ENCODE measurements around the gene SLC35E1.

Gene SLC35E1

DNA sequence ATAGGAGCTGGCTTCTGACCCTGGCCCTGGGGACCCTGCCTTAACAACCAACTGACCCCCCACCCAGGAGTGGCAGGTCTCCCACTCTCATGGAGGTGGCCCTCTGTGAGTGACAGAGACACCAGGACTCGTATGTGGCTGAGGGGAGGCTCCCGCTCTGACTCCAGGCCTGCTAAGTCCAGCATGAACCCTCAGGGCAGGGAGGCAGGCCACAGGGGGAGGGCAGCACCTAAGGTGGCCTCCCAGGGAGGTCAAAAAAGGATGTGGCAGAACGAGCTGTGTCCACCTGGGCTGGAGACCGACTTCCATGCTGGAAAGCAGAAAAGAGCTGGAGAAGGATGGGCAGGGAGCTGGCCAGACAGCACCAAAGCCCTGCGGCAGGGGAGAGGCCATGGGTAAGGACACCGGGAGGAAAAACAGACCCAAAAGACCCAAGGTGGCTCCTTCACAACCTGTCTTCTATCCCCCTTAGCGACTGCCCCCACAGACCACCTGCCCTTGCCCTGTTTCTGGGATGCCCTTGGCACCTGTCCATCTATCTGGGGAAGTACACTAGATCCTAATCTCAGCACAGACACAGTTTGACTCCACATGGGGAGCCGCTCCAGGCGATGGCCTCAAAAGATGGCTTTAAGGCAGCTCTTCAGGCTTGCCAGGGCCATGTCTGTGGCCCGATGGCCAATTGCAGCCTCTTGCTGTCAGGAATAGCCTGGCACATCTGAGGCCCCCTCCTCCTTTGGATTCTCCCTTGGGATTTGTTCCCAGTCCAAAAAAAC is 10.5 kb upstream of the SLC35E1 start:
- no peak for DNase-seq

DNA sequence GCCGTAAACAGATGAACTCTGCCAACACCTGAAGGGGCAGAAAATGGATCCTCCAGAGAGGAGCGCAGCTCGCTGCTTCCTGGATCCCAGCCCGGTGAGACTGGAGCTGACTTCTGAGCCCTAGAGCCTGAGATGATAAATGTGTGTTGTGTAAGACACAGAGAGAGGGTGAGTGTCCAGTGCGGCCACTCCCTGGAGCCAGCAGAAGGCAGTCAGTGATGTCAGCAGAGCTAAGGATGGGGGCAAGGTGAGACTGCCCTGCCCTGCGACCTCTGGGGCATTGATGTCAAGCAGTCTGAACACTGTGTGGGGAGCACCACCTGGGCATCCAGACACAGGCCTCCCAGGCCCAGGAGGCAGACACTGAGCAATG is 9.7 kb upstream of the SLC35E1 start:
- no peak for DNase-seq

DNA sequence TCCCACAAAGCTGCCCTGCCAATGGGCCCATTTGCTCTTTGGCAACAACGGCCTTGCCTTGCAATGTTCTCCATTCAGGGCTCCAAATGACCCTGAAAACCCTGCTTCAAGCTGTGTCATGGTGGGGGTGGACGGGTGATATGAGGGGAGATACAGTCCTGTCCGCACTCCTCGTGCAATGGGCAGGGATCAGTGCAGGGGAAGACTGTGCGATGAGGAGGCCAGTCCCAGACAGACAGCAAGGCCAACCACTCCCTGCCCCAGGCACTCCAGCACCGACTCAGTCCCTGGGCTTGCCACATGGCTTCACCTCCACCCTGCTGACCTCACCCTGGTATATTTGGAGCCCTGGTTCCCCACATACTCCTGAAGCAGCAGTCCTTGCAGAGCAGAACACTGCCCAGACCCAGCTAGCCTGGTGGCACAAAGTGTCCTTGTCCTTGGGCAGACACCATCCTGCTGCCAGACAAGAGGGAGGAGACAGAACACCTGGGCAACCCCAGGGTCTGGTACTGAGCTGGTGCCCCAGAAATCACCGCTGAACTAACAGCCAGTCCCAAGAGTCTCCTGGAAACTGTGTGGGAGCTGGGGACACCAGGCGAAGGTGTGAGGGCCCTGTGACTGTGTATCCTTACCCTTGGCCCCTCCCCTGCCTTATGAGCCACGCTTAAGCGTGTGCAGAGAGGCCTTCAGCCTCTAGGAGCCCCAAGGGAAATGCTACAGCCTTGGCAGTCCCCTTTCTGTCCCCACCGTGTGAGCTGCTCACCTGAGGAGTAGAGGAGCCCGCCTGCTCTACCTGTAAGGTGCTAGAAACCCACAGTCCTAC is 9.1 kb upstream of the SLC35E1 start:
- no peak for DNase-seq

DNA sequence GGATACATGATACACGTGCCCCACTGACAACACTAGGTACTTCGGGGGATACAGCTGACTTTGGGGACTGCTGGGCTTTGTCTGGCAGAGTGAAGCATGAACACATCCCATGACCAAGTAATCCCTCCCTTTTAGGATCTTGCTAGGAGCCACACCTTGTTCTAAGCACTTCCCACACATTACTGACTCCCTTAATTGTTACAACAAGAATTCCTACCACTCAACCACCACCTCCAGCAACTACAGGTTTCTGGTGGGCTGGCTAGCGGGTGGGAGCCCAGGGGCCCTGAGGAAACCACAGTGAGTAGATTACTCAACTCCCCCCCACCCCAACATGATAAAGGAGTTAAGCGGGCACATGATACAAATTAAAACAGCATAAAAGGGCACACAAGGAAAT is 7.2 kb upstream of the SLC35E1 start:
- no peak for DNase-seq

DNA sequence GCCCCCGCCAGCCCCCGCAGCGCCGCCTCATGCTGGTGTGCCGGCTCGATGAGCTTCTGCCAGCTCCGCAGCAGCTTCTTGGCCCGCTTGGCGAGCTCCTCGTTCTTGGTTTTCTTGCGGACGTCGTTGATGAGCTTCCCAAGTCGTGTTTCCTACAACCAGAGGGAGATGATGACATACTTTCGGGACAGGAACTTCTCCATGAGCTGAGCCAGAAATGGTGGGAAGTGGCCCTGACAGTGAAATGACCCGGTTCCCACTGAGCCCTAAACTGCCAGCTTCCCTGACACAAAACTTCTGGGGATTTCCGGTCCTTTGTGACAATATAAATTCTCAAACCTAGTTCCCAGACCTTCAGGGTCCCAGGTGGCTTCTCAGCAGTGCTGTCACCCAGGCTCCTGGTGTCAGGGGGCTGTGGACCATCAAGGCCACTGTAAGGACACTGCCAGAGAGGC is 5.3 kb upstream of the SLC35E1 start:
- no peak for DNase-seq

DNA sequence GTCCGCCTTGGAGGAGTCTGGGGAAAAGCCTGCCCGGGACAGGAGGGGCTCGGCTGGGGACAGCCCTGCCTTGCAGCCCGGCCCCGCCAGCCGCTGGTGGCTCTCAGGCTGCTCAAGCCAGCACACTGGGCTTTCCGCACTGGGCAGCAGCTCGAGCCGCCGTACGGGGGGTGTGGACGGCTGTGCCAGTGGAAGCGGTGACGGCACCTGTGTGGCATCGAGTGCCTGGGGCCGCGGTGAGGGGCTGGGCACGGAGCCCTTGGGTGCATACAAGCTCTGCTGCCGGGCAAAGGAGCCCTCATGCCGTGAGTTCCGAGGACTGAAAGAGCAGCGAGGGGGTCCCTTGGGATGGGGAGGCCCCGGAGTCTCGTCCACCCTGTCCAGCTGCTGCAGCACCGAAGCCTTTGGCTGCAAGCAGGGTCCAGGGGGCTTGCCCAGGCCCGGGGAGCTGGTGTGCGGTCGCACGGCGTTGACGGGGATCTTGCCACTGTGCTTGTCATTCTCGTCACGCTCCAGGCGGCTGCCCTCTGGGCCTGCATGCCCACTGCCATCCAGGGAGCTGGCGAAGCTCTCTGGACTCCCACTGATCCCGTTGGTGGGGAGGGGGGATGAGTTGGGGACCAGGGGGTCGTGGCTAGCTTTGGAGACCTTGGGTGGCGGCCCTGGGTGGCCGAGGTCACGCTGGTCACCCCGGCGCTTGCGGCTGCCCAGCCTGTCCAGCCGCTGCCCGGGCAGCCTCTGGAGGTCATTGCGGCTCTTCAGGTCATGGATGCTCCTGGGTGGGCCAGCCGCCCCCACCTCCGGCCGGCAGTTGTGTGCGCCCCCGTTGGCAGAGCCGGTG is 4.7 kb upstream of the SLC35E1 start:
- no peak for DNase-seq

DNA sequence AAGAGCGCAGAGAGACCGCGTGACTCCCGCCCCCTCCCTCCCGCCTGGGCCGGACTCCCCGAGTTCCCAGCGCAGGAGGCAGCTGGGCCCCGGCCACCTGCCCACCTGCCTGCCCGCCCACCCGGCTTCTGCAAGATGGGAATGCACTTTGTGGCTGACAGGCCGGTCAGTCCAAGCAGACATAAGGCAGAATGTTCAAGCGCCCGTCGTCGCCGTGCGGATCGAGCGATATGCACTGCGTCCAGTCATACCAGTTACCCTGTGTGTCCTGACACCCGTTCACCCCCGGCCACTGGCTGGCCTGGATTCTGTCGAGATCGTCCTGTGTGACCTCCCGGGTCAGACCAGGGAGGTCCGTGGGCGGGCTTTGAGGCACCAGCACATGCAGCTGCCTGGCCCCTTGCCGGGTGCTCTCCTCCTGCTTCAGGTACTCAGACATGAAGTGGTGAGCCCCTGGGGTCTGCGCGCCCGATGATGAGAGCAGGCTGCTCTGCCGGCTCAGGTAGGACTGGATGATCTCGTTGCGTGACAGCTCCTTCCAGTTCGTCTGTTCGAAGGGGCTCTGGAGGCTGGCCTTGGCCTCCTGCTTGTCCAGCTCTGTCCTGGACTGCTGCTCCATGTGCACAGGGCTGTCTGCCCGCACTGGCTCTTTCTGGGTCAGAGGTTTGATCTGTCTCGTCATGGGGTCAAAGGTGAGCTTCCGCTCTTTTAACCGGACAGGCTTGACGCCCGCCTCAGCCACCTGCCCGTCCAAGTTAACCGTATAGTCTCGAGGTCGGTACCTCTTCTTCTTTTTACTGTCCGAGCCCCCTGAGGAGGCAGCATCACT is 3.9 kb upstream of the SLC35E1 start:
- no peak for DNase-seq

DNA sequence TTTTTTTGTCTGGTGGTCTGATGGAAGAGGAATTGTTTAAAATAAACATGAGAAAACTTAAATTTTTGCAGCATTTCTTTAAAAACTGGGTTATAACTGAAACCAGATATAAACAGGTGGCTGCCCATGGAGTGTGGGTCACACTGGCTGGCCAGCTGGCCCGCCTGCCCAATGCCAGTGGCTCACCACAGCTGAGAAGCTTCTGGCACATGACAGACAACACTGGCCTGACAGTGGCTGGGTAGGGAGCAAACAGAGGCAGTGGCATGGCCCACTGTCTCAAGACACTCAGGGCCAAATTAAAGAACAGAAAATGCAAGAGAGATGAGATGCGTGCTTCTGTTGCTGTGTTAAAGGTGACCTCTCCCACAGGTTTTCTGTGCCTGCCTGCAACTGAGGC is 3.1 kb upstream of the SLC35E1 start:
- DNase-seq: no peak

DNA sequence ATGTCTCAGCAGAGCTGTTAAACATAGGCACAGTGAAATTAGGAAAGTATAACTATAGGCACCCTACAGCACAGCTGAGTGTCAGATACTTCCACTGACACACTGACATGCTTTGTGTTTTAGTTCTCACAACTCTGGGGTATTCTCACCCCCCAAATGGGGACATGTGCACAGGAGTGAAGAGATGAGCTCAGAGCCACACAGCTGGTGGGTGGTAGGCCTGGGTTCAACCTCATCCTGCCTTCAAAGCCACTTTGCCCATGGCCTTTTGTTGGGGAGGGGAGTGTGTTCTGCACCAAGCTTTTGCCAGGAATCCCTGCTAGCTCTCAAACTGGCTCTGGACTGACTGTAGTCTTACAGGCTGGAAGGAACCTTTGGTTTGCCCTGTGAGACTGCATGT is 1.7 kb upstream of the SLC35E1 start:
- no peak for DNase-seq

DNA sequence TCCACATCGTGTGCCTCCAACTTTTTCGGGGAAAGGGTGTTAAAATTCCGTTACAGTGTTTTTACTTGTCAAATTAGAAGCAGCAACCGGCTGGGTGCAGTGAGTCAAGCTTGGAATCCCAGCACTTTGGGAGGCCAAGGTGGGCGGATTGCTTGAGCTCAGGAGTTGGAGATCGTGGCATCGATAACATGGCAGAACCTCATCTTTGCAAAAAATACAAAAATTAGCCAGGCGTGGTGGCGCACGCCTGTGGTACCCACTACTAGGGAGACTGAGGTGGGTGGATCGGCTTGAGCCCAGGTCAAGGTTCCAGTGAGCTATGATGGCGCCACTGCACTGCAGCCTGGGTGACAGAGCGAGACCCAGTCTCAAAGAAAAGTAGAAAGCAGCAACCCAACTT is 1.1 kb upstream of the SLC35E1 start:
- DNase-seq: no peak

DNA sequence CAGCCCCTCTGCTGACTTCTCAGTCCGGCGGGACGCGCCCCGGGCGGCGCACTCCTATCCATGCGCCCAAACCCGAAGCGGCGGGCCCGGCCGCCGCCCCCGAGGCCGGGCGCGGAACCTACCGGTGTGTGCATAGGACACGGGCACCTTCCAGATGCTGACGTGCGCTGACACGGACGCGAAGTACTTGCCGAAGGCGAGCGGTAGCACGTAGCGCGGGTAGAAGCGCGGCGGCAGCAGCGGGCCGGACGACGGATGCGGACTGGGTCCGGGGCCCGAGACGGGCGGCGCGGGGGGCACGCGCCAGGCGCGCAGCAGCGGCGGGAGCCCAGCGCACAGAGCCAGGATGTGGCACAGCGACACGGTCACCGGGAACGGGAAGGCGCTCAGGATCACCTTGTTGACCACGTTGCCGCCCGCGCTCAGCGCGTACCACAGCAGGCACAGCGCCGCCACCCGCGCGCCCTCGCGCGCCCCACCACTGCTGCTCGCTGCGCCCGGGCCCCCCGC is 338 bp downstream of the SLC35E1 start:
- DNase-seq: peak in 1 of 56 donors; percentile 34

DNA sequence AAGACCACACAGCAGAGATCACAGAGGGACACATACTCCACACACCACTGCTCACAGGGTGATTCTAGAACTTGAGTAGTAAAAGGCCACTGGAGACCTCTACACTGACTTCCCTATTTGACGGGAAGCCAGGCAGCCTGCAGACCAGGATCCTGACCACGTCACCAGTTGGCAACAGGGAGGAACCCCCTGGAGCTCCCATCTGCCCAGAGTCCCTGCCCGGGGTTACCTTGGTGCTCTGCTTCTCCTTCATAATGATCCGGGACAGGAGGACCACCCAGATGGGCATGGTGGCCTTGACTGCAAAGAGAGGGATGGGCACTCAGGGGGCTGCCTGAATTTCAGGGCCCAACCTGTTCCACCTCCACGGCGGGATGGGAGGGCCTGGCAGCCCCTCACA is 932 bp downstream of the SLC35E1 start:
- no peak for DNase-seq

DNA sequence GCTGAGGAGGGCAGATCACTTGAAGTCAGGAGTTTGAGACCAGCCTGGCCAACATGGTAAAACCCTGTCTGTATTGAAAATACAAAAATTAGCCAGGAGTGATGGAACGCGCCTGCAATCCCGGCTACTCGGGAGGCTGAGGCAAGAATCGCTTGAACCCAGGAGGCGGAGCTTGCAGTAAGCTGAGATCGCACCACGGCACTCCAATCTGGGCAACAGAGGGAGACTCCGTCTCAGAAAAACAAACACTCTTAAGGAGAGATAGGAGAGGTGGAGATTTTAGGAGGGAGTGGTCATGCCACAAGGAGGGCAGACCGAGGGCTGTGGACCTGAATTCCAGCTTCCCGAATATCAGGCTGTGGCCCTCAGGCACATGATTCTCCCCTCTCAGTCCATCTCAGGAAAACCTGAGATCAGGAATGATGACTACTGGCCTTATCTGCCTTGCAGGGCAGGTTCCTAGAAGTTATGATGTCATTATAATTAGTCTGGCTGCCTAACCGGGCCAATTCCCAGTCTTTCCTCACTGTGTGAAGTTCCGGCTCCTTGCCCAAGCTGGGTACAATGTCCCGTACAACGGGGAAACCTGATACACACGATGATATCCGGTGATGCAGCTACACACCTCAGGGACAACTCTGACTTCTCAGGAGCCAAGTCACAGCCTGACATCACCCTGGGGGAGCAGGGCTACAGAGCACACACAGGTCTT is 2.5 kb downstream of the SLC35E1 start:
- no peak for DNase-seq

DNA sequence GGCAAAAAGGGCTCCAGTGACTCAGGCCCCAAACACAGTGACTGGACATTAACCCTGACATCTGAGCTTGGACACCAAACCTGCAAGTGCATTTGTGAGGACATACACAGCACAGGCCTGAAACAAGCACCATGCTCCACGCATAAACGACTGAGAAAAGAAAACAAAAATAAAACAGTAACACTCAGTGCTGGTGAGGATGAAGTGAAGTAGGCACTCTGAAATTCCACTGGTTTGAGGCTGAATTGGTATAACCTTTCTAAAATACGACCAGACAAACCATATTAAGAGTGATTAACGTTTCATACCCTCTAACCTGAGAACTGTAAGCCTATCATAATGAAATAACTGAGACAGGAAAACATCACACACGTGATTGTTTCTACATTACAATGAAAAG is 5.5 kb downstream of the SLC35E1 start:
- no peak for DNase-seq

DNA sequence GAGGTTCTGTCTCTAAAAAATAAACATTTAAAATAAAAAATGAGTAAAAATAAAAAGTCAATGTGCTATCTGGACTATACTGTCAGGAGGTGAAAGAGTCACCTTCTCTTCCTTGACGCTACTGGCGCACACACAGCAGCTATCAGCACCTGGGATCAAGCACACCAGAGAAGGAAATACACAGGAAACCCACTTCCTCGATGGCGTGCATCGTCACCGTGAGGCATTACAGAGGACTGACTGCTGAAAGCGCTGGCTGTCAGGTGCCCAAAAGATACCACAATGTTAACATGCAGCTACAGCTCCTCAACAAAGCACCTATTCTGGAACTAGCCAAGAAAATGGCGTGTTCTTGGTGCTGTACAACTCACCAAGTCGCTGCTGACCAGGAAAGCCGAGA is 6.1 kb downstream of the SLC35E1 start:
- DNase-seq: no peak

DNA sequence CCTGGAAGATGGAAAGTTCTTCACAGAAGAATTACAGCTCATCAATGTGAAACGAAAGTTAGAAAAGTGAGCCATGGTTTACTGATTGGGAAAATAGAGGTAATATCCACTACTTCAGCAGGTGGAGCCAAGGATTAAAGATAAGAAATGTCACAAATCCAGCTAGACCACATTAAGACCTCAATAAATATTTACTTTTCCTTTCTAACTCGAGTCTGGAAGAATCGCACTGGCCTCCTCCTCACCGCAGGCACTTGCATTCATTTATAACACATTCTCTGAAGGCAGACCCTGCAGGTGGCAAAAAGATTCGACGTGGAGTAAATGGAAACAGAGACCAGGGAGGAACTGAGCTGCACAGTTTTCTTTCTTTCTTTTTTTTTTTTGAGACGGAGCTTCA is 7.4 kb downstream of the SLC35E1 start:
- DNase-seq: no peak

DNA sequence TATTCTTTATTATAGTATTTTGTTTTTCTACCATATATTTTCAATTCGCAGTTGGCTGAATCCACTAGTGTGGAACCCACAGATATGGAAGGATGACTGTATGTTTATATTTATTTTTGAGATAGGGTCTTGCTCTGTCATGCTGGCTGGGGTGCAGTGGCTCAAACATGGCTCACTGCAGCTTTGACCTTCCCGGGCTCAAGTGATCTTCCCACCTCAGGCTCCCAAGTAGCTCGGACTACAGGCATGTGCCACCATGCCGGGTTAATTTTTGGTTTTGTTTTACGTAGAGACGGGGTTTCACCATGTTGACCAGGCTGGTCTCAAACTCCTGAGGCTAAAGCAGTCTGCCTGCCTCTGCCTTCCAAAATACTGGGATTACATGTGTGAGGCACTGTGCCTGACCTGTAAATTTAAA is 9.6 kb downstream of the SLC35E1 start:
- DNase-seq: no peak

DNA sequence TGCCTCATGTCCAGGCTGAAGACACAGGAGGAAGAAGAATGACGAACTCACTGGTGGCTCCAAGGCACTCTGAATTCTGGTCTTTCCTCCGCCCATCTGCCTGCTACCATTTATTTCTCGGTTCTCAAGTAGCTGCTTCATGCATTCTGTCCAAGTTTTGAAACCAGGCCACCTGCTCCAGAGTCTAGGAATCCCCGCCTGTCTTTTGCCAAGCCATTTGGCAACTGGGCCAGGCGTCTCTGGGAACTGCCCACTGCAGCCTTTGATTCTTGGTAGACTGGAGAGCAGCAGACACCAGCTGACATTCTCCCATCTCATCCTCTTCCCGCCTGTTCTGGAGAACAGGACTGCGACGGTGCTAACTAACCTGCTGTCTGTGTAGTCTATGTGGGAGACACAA is 10.8 kb downstream of the SLC35E1 start:
- DNase-seq: peak in 23 of 56 donors; percentile 3 to 68 (median 22)

DNA sequence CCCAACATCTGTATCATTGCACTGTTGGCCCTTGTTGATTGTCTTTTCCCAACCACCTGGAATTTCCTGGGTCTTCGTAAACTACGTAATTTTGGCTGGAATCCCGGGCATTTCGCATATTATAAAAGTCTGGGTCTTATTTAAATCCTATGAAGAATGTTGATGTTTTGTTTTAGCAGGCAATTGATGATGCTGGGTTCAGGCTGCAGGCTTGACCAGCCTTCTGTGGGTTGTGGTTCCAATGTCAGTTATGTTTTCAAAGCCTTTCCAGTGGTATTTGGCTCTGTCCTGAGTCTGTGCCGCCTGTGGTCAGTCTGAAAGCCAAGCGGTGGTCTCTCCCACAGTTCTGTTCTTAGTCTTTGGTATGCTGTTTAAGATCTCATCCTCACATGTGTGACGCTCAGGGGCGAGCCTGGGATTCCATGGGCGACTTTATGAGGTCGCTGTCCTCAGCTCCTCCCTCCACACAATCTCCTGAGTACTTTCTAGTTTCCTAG is 12.4 kb downstream of the SLC35E1 start:
- DNase-seq: no peak

DNA sequence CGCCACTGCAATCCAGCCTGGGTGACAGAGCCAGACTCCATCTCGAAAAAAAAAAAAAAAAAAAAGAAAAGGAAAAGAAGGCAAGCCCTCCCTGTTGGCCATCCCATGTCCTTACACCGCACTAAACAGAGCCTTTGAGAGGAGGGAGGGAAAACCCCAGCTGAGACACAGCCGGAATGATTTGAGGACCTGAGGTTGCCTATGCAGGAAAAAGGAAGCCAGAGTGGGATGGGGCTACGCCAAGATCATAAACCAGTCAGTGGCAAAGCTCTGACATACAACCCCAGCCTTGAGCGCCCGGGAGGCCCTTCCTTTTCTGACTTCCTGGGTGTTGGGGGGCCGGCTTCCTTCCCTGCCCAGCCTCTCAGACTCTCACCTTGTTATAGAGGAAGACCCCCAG is 17.4 kb downstream of the SLC35E1 start:
- no peak for DNase-seq
